ELR (cell line): ENCODE results near the gene TAF11L11.
"Not testable (repeated sequence)": the region's sequence is repeated elsewhere in the genome, so short reads cannot be mapped to it uniquely, and the experiment has no call there.

Experiments
- DNase-seq: peaks from one replicate; pipeline ENCODE4 v3.0.0-alpha.2; 2015; ENCODE audit warnings: low read depth

TAF11L11 gene

DNA sequence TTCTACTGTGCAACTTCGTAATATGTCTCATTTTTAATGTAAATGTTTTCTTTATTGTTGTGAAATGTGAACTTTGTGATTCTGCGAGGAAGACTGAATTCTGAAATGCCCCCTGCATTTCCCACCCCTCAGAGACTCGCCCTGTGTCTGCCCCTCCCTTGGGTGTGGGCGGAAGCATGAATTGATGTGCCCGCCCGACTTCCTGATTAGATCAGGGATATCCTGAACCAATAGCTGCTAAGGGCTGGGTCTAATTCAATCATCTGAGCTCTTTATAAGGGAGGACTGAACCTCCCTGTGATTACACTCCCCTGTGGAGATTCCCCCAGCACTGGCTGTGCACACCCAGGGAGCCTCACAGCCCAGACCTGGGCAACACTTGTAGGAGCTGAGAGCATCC is at the start of gene TAF11L11:
TSS of gene TAF11L11 (plus strand) at position 304 of the 400 bp plus-strand sequence.
- DNase-seq, result not testable (repeated sequence)

- DNase-seq, result not testable (repeated sequence)
Measured at GRCh38 chr5:17585658-17586057, 18.3 kb upstream of the TAF11L11 start, which contains the start of gene TAF11L7. Gene TAF11L7, minus strand, starts transcription at chr5:17585758.

DNA sequence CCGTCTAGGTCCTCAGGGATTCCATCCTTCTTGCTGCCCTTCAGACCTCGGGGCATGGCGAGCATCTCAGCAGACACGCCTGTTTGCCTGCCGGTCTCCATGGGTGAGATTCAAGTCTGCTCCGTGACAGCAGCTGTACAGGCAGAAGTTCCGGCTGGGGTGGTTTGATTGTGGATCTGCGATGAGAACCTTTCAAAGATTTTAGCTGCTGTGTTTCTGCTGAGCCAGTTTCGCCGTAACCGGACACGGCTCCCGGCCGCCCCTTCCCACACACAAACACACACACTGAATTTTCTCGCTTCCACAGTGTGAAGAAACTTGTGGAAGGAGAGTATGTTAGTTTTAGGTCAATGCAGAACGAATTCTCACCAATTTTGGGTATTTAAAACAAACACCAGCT is 13.1 kb upstream of the TAF11L11 start, which contains the start of gene TAF11L8:
TSS of gene TAF11L8 (minus strand) at position 101 of the 400 bp plus-strand sequence.
- DNase-seq, result not testable (repeated sequence)

DNA sequence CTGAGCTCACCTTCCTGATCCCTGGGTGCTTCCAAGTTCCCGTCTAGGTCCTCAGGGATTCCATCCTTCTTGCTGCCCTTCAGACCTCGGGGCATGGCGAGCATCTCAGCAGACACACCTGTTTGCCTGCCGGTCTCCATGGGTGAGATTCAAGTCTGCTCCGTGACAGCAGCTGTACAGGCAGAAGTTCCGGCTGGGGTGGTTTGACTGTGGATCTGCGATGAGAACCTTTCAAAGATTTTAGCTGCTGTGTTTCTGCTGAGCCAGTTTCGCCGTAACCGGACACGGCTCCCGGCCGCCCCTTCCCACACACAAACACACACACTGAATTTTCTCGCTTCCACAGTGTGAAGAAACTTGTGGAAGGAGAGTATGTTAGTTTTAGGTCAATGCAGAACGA is 9.7 kb upstream of the TAF11L11 start, which contains the start of gene TAF11L9:
TSS of gene TAF11L9 (minus strand) at position 140 of the 400 bp plus-strand sequence.
- DNase-seq, result not testable (repeated sequence)

DNA sequence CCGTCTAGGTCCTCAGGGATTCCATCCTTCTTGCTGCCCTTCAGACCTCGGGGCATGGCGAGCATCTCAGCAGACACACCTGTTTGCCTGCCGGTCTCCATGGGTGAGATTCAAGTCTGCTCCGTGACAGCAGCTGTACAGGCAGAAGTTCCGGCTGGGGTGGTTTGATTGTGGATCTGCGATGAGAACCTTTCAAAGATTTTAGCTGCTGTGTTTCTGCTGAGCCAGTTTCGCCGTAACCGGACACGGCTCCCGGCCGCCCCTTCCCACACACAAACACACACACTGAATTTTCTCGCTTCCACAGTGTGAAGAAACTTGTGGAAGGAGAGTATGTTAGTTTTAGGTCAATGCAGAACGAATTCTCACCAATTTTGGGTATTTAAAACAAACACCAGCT is 6.3 kb upstream of the TAF11L11 start, which contains the start of gene TAF11L10:
TSS of gene TAF11L10 (minus strand) at position 101 of the 400 bp plus-strand sequence.
- not testable (repeated sequence) for DNase-seq

DNA sequence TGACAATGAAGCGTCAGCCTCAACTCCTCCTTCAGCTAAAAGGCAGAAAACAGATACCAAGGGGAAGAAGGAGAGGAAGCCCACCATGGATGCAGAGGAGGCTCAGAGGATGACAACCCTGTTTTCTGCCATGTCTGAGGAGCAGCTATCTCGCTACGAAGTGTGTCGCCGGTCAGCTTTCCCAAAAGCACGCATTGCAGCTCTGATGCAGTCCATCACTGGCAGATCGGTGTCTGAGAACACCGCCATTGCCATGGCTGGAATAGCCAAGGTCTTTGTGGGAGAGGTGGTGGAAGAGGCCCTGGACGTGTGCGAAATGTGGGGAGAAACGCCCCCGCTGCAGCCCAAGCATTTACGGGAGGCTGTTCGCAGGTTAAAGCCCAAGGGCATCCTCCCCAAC is 968 bp downstream of the TAF11L11 start:
- no peak for DNase-seq

GRCh38 chr5:17607461-17607860 is 3.5 kb downstream of the TAF11L11 start:
- DNase-seq, result not testable (repeated sequence)

GRCh38 chr5:17610092-17610491 is 6.1 kb downstream of the TAF11L11 start, which contains the start of gene TAF11L12:
Gene TAF11L12, plus strand, starts transcription at chr5:17610392.
- DNase-seq, result not testable (repeated sequence)

- no peak for DNase-seq
Measured at GRCh38 chr5:17614872-17615605, 11.1 kb downstream of the TAF11L11 start.

DNA sequence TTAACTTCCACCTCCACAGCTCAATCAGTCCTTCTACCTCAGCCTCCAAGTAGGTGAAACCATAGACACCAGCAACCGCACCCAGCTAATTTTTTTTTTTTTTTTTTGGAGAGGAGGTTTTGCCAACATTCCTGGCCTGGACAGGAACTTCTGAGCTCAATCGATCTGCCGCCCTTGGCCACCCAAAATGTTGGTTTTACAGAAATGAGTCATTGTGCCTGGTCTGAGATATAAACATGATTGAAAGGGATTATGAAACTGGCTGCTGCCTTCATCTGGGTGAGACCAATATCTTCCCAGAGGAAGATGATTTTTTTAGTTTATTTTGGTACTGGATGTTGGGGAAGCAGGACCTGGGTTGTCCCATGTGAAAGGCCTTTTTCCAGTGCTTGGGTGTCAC is 15.4 kb downstream of the TAF11L11 start:
- no peak for DNase-seq

DNA sequence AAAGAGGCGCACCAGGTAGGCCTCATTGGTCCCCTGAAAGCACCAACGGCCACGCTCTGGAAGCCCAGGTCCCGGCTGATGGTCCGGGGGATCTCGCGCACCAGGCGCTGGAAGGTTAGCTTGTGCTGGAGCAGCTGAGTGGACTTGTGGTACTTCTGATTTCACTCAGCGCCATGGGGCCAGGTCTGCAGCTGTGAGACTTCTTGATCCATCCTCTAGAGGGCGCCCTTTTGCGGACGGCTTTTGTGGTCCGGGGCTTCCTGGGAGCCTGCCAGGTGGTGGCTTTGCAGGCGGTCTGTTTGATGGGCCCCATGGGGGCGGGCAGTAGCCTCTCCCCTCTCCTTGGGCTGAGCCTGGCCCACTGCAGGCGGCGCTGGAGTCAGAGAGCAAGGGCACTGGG is 16.6 kb downstream of the TAF11L11 start:
- DNase-seq, result no peak

- DNase-seq, result no peak
Measured at GRCh38 chr5:17625686-17626085, 21.7 kb downstream of the TAF11L11 start.

DNA sequence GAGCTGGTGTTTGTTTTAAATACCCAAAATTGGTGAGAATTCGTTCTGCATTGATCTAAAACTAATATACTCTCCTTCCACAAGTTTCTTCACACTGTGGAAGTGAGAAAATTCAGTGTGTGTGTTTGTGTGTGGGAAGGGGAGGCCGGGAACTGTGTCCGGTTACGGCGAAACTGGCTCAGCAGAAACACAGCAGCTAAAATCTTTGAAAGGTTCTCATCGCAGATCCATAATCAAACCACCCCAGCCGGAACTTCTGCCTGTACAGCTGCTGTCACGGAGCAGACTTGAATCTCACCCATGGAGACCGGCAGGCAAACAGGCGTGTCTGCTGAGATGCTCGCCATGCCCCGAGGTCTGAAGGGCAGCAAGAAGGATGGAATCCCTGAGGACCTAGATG is 27.8 kb downstream of the TAF11L11 start, which contains the start of gene TAF11L13:
TSS of gene TAF11L13 (plus strand) at position 301 of the 400 bp plus-strand sequence.
- DNase-seq, result not testable (repeated sequence)

GRCh38 chr5:17634160-17634559 is 30.2 kb downstream of the TAF11L11 start, which contains the start of gene TAF11L14:
Gene TAF11L14, plus strand, starts transcription at chr5:17634460.
- DNase-seq, result no peak

- not testable (repeated sequence) for DNase-seq
Measured at GRCh38 chr5:17649232-17649631, 45.2 kb downstream of the TAF11L11 start.

- DNase-seq, result not testable (repeated sequence)
Measured at GRCh38 chr5:17655201-17655759, 51.3 kb downstream of the TAF11L11 start.
